Body of pancreas (tissue), 4 donors: ENCODE data around the gene CACNA1E.

ENCODE experiments used
- POLR2A ChIP-seq, 3 donors: fragments of 450-650 bp; IDR thresholded peaks; one replicate each; pipeline ENCODE4 v1.6.1; 2016; ENCODE audit warnings: antibody characterized with exemption in 3 of 3, mild to moderate bottlenecking in 2 of 3
- TF ChIP-seq, protein P1 (sequence below), 7 experiments: fragments of 450-650 bp in 4 of 7; fragments of 200-600 bp in 3 of 7; sonication (generic) in 3 of 7; IDR thresholded peaks; one replicate each; pipeline ENCODE4 v1.5.1; 2016 to 2019; ENCODE audit warnings: antibody characterized with exemption in 7 of 7

- TF ChIP-seq, protein P1, sequence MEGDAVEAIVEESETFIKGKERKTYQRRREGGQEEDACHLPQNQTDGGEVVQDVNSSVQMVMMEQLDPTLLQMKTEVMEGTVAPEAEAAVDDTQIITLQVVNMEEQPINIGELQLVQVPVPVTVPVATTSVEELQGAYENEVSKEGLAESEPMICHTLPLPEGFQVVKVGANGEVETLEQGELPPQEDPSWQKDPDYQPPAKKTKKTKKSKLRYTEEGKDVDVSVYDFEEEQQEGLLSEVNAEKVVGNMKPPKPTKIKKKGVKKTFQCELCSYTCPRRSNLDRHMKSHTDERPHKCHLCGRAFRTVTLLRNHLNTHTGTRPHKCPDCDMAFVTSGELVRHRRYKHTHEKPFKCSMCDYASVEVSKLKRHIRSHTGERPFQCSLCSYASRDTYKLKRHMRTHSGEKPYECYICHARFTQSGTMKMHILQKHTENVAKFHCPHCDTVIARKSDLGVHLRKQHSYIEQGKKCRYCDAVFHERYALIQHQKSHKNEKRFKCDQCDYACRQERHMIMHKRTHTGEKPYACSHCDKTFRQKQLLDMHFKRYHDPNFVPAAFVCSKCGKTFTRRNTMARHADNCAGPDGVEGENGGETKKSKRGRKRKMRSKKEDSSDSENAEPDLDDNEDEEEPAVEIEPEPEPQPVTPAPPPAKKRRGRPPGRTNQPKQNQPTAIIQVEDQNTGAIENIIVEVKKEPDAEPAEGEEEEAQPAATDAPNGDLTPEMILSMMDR (IDR thresholded peaks at IDR 0.05) = peak; percentile 46 to 84 (median 78)
- no peak for TF ChIP-seq POLR2A (IDR thresholded peaks at IDR 0.05)
Measured at GRCh38 chr1:181479137-181479745, 4.1 kb upstream of the CACNA1E start.
